Body of pancreas (tissue), 4 donors: ENCODE results near the gene TBL2.

Experiments
- POLR2A ChIP-seq, 3 donors: fragments of 450-650 bp; IDR thresholded peaks; one replicate each; pipeline ENCODE4 v1.6.1; 2016; ENCODE audit warnings: antibody characterized with exemption in 3 of 3, mild to moderate bottlenecking in 2 of 3
- TF ChIP-seq, protein P1 (sequence below), 7 experiments: fragments of 450-650 bp in 4 of 7; fragments of 200-600 bp in 3 of 7; sonication (generic) in 3 of 7; IDR thresholded peaks; one replicate each; pipeline ENCODE4 v1.5.1; 2016 to 2019; ENCODE audit warnings: antibody characterized with exemption in 7 of 7

DNA sequence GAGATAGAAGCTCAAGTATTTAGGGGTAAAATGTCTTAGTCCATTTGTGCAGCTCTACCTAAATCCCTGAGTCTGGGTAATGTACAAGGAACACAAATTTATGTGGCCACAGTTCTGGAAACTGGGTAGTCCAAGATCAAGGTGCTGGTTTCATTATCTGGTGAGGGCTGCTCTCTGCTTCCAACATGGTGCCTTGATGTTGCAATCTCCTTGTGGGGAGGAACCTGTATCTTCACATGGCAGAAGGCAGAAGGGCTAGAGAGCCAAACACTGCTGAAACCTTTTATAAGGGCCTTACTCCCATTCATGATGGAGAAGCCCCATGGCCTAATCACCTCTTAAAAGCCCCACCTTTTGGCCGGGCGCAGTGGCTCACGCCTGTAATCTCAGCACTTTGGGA lies 47.6 kb downstream of the TBL2 start:
- TF ChIP-seq, protein P1, sequence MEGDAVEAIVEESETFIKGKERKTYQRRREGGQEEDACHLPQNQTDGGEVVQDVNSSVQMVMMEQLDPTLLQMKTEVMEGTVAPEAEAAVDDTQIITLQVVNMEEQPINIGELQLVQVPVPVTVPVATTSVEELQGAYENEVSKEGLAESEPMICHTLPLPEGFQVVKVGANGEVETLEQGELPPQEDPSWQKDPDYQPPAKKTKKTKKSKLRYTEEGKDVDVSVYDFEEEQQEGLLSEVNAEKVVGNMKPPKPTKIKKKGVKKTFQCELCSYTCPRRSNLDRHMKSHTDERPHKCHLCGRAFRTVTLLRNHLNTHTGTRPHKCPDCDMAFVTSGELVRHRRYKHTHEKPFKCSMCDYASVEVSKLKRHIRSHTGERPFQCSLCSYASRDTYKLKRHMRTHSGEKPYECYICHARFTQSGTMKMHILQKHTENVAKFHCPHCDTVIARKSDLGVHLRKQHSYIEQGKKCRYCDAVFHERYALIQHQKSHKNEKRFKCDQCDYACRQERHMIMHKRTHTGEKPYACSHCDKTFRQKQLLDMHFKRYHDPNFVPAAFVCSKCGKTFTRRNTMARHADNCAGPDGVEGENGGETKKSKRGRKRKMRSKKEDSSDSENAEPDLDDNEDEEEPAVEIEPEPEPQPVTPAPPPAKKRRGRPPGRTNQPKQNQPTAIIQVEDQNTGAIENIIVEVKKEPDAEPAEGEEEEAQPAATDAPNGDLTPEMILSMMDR (IDR thresholded peaks at IDR 0.05) = no peak
- no peak for TF ChIP-seq POLR2A (IDR thresholded peaks at IDR 0.05)
